ENCODE data around the gene CADM1. TPM values are rescaled to one million over a fixed set of nuclear protein-coding genes. Genes with fewer than 3 reads are reported as not detected.

CADM1 gene
- total RNA-seq, 1 donor from 2014 or later, result 8.8 TPM

- no peak for ATAC-seq
Observed at GRCh38 chr11:115393950-115394349, 110.3 kb downstream of the CADM1 start.

- ATAC-seq, result no peak
Observed at GRCh38 chr11:115391598-115391997, 112.6 kb downstream of the CADM1 start.

- ATAC-seq, result no peak
Observed at GRCh38 chr11:115391160-115391559, 113.1 kb downstream of the CADM1 start.

GRCh38 chr11:115390441-115390840 lies 113.8 kb downstream of the CADM1 start:
- ATAC-seq, result no peak

GRCh38 chr11:115389790-115390189 lies 114.4 kb downstream of the CADM1 start:
- ATAC-seq, result no peak

GRCh38 chr11:115385226-115385625 lies 119.0 kb downstream of the CADM1 start:
- ATAC-seq, result no peak

GRCh38 chr11:115384236-115384635 lies 120.0 kb downstream of the CADM1 start:
- no peak for ATAC-seq

GRCh38 chr11:115383431-115383830 lies 120.8 kb downstream of the CADM1 start:
- ATAC-seq, result no peak

- no peak for ATAC-seq
Observed at GRCh38 chr11:115379528-115379927, 124.7 kb downstream of the CADM1 start.

- no peak for ATAC-seq
Observed at GRCh38 chr11:115378557-115378956, 125.7 kb downstream of the CADM1 start.

GRCh38 chr11:115377882-115378296 lies 126.3 kb downstream of the CADM1 start:
- no peak for ATAC-seq

- ATAC-seq, result no peak
Observed at GRCh38 chr11:115368616-115369015, 135.6 kb downstream of the CADM1 start.

- ATAC-seq, result no peak
Observed at GRCh38 chr11:115366826-115367225, 137.4 kb downstream of the CADM1 start.

- no peak for ATAC-seq
Observed at GRCh38 chr11:115365907-115366306, 138.3 kb downstream of the CADM1 start.

GRCh38 chr11:115364896-115365295 lies 139.3 kb downstream of the CADM1 start:
- no peak for ATAC-seq

GRCh38 chr11:115363921-115364320 lies 140.3 kb downstream of the CADM1 start:
- no peak for ATAC-seq

GRCh38 chr11:115363426-115363825 lies 140.8 kb downstream of the CADM1 start:
- ATAC-seq, result no peak

GRCh38 chr11:115362997-115363396 lies 141.2 kb downstream of the CADM1 start:
- no peak for ATAC-seq

- no peak for ATAC-seq
Observed at GRCh38 chr11:115361025-115361424, 143.2 kb downstream of the CADM1 start.

GRCh38 chr11:115360186-115360824 lies 143.9 kb downstream of the CADM1 start:
- ATAC-seq, result no peak

- no peak for ATAC-seq
Observed at GRCh38 chr11:115357066-115357465, 147.1 kb downstream of the CADM1 start.

- ATAC-seq, result no peak
Observed at GRCh38 chr11:115352805-115353485, 151.3 kb downstream of the CADM1 start.

GRCh38 chr11:115349335-115350017 lies 154.7 kb downstream of the CADM1 start:
- no peak for ATAC-seq

GRCh38 chr11:115348416-115348815 lies 155.8 kb downstream of the CADM1 start:
- no peak for ATAC-seq

All from esophagus mucosa (tissue), 1 donor.